LNCAP (cell line): ENCODE results near the gene RPP40.

Experiments
- CTCF ChIP-seq: fragments of 450-650 bp; IDR thresholded peaks from 2 replicates; pipeline ENCODE4 v1.5.1; 2017; ENCODE audit warnings: mild to moderate bottlenecking

The RPP40 gene

GRCh38 chr6:5028921-5029320 lies 25.1 kb upstream of the RPP40 start:
- TF ChIP-seq CTCF, result no peak

GRCh38 chr6:5028301-5028700 lies 24.5 kb upstream of the RPP40 start:
- TF ChIP-seq CTCF, result no peak

GRCh38 chr6:5025911-5026819 lies 22.3 kb upstream of the RPP40 start:
- TF ChIP-seq CTCF, result no peak

GRCh38 chr6:5023923-5024322 lies 20.1 kb upstream of the RPP40 start:
- no peak for TF ChIP-seq CTCF

GRCh38 chr6:5020142-5020541 lies 16.3 kb upstream of the RPP40 start:
- TF ChIP-seq CTCF, result no peak

- TF ChIP-seq CTCF, result no peak
These were observed 10.3 kb upstream of the RPP40 start for GRCh38 chr6:5014072-5014561.

- TF ChIP-seq CTCF, result no peak
These were observed 8.7 kb upstream of the RPP40 start for GRCh38 chr6:5012519-5012918.
